KMS-11 (cell line): ENCODE data around the gene TCF12.

Experiments
- H2AFZ ChIP-seq: fragments of 200-600 bp; sonication (generic); 2 replicates; pipeline ENCODE4 v1.6.1; 2016; ENCODE audit warnings: antibody characterized with exemption, mixed run types, low read depth
- H3K27ac ChIP-seq: fragments of 200-600 bp; sonication (generic); 2 replicates; pipeline ENCODE4 v1.6.1; 2016; ENCODE audit warnings: mild to moderate bottlenecking, mixed run types
- H3K27me3 ChIP-seq: fragments of 200-600 bp; sonication (generic); 2 replicates; pipeline ENCODE4 v1.6.1; 2017; ENCODE audit warnings: mild to moderate bottlenecking, low read depth, mixed run types, moderate library complexity; ENCODE audit not compliant: insufficient read depth
- H3K36me3 ChIP-seq: fragments of 200-600 bp; sonication (generic); 2 replicates; pipeline ENCODE4 v1.6.1; 2017; ENCODE audit warnings: mild to moderate bottlenecking, mixed run types; ENCODE audit not compliant: insufficient read depth
- H3K4me1 ChIP-seq: fragments of 200-600 bp; sonication (generic); 2 replicates; pipeline ENCODE4 v1.6.1; 2016; ENCODE audit warnings: mild to moderate bottlenecking, low read depth, mixed run types; ENCODE audit not compliant: poor library complexity, severe bottlenecking
- H3K4me2 ChIP-seq: fragments of 200-600 bp; sonication (generic); 2 replicates; pipeline ENCODE4 v1.7.0; 2016; ENCODE audit warnings: mild to moderate bottlenecking, mixed run types
- H3K4me3 ChIP-seq: fragments of 200-600 bp; sonication (generic); IDR thresholded peaks from 2 replicates; pipeline ENCODE4 v1.6.1; 2017; ENCODE audit warnings: low read depth, low read length, mixed read lengths; ENCODE audit not compliant: insufficient read depth
- H3K79me2 ChIP-seq: fragments of 200-600 bp; sonication (generic); 2 replicates; pipeline ENCODE4 v1.6.1; 2016; ENCODE audit warnings: low read depth, mixed run types; ENCODE audit not compliant: insufficient read depth
- H3K9ac ChIP-seq: fragments of 200-600 bp; sonication (generic); 2 replicates; pipeline ENCODE4 v1.6.1; 2016; ENCODE audit warnings: mild to moderate bottlenecking, mixed run types
- H4K20me1 ChIP-seq: fragments of 200-600 bp; sonication (generic); 2 replicates; pipeline ENCODE4 v1.6.1; 2016; ENCODE audit warnings: mild to moderate bottlenecking, mixed run types; ENCODE audit not compliant: insufficient read depth
- TF ChIP-seq, protein P1 (sequence below): fragments of 200-600 bp; sonication (generic); conservative IDR thresholded peaks from 2 replicates; pipeline ENCODE4 v1.6.1; 2017; ENCODE audit warnings: low read depth, mild to moderate bottlenecking, antibody characterized with exemption, low read length, moderate library complexity, mixed read lengths

The TCF12 gene

DNA sequence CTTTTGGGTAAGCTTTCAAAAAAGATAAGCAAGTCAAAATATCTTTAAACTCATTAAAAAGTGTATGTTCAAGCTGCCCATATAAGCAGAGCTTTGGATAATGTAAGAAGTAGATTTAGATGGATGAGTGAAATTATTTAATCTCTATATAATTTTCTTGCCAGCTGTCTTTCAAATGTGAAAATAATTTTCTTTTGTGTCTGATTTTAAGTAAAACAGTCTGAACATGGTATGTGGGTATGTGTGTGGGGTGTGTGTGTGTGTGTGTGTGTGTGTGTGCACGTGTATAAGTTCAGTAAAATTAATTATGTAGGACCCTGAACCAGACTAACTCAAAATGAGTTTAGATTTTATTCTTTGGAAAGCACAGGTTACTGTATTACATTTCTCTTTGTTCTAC, 302.7 kb downstream of the TCF12 start:
- Histone ChIP-seq H3K27me3 (no peaks in the 10 kb centered on the region), H3K4me1 (peaks cover 7% of the 10 kb centered on the region), H2AFZ (no peak overlapping the region), H3K9ac (no peak overlapping the region), H3K79me2 (no peaks in the 10 kb centered on the region), H3K36me3 (no peaks in the 10 kb centered on the region), H3K27ac (no peak overlapping the region), H4K20me1 (no peaks in the 10 kb centered on the region), H3K4me2 (no peak overlapping the region), H3K4me3 (no peak overlapping the region)
- TF ChIP-seq, protein P1, sequence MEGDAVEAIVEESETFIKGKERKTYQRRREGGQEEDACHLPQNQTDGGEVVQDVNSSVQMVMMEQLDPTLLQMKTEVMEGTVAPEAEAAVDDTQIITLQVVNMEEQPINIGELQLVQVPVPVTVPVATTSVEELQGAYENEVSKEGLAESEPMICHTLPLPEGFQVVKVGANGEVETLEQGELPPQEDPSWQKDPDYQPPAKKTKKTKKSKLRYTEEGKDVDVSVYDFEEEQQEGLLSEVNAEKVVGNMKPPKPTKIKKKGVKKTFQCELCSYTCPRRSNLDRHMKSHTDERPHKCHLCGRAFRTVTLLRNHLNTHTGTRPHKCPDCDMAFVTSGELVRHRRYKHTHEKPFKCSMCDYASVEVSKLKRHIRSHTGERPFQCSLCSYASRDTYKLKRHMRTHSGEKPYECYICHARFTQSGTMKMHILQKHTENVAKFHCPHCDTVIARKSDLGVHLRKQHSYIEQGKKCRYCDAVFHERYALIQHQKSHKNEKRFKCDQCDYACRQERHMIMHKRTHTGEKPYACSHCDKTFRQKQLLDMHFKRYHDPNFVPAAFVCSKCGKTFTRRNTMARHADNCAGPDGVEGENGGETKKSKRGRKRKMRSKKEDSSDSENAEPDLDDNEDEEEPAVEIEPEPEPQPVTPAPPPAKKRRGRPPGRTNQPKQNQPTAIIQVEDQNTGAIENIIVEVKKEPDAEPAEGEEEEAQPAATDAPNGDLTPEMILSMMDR, result no peak

DNA sequence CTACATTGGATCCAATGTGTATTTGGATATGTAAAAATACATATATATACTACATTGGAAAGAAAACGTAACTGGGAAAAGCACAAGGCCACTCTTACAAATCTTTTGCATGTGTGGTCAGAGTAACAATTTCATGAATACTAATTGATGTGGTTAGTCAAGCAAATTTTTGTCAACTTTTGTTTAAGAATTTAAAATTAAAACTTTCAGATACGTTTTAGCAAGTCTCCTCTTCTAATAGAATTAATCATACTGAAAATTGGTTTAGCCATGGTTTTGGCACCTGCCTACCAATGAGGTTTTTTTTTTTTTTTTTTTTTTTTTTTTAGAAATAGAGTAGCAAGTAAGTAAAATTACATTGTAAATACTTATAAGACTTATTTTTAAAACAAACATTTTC, 304.9 kb downstream of the TCF12 start:
- Histone ChIP-seq H3K27ac (no peak overlapping the region), H2AFZ (no peak overlapping the region), H4K20me1 (no peaks in the 10 kb centered on the region), H3K36me3 (no peaks in the 10 kb centered on the region), H3K4me2 (no peak overlapping the region), H3K4me3 (no peak overlapping the region), H3K79me2 (no peaks in the 10 kb centered on the region), H3K27me3 (no peaks in the 10 kb centered on the region), H3K4me1 (peaks cover 7% of the 10 kb centered on the region), H3K9ac (no peak overlapping the region)
- TF ChIP-seq, protein P1, result no peak

DNA sequence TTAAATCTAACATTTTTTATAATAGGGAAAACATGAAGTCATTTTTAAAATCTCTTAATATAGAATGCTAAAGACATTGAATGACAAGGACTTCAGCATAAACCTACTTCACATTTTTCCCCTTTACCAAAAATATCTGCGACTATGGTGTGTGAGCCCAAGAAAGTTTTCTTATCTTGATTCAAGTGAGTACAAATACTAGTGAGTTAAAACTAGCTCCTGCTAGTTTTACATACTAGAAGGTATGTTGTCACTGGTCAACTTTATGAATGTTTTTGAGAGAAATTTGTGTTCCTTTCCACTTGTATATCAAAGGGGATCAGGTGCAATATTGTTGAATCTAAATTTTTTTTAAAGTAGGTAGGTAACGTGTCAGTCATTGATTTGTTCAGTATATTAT, 305.4 kb downstream of the TCF12 start:
- Histone ChIP-seq H3K79me2 (no peaks in the 10 kb centered on the region), H2AFZ (no peak overlapping the region), H3K36me3 (no peaks in the 10 kb centered on the region), H4K20me1 (no peaks in the 10 kb centered on the region), H3K27me3 (no peaks in the 10 kb centered on the region), H3K9ac (no peak overlapping the region), H3K4me1 (peaks cover 7% of the 10 kb centered on the region), H3K27ac (no peak overlapping the region), H3K4me3 (no peak overlapping the region), H3K4me2 (no peak overlapping the region)
- TF ChIP-seq, protein P1, result no peak

DNA sequence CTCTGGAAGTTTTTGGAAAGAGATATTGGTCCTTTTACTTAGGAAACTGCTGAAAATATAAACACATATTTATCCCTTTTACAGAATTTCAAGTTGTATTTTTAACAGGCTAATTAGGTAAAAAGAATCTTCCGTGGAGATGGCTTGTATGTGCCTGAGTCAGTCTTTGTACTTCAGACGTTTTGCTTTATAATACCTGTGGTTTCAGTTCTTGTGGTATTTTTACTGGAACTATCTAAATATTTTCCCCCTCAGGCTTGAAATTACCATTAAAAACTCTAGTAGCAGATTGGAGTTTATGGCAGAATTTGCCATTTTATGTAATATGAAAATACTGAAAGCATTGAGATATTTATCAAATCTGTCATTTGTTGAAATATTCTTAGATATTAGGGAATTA, 306.2 kb downstream of the TCF12 start:
- no peak overlapping the region for H3K9ac ChIP-seq
- H3K27me3 ChIP-seq, result no peaks in the 10 kb centered on the region
- no peak overlapping the region for H2AFZ ChIP-seq
- peaks cover 7% of the 10 kb centered on the region for H3K4me1 ChIP-seq
- no peak overlapping the region for H3K27ac ChIP-seq
- H3K36me3 ChIP-seq, result no peaks in the 10 kb centered on the region
- H3K4me2 ChIP-seq, result no peak overlapping the region
- no peak overlapping the region for H3K4me3 ChIP-seq
- no peaks in the 10 kb centered on the region for H4K20me1 ChIP-seq
- TF ChIP-seq, protein P1, result no peak
- H3K79me2 ChIP-seq, result no peaks in the 10 kb centered on the region

DNA sequence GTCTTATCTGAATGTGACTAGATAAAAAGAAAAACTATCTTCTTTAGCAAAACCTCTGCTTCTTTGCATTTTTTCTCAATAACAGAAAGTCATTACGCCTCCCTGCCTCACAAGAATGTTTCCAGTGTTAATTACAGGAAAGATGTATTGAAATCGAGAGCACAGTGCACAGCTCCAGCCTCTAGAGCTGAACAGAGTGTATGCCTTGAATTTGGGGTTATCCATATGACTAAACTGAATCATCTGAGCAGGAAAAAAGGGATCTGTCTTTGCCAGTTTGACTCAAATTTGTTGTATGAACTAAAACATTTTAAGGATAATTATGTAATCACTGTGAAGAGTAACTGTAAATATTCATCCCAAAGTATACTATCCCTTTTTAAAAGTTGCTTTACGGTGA, 308.7 kb downstream of the TCF12 start:
- TF ChIP-seq, protein P1, result no peak
- Histone ChIP-seq H3K79me2 (no peaks in the 10 kb centered on the region), H3K27ac (no peak overlapping the region), H4K20me1 (no peaks in the 10 kb centered on the region), H3K4me3 (no peak overlapping the region), H3K4me1 (peaks cover 7% of the 10 kb centered on the region), H3K9ac (no peak overlapping the region), H2AFZ (no peak overlapping the region), H3K27me3 (no peaks in the 10 kb centered on the region), H3K4me2 (no peak overlapping the region), H3K36me3 (no peaks in the 10 kb centered on the region)
